Measurements from ENCODE around the gene DCC. TPM values are rescaled to one million over a fixed set of nuclear protein-coding genes. Genes with fewer than 3 reads are reported as not detected.
"Not testable (repeated sequence)": the region's sequence is repeated elsewhere in the genome, so short reads cannot be mapped to it uniquely, and the experiment has no call there.

The DCC gene
- total RNA-seq, 2 donors from 2014 or later: 0.03 TPM; not detected in 1

DNA sequence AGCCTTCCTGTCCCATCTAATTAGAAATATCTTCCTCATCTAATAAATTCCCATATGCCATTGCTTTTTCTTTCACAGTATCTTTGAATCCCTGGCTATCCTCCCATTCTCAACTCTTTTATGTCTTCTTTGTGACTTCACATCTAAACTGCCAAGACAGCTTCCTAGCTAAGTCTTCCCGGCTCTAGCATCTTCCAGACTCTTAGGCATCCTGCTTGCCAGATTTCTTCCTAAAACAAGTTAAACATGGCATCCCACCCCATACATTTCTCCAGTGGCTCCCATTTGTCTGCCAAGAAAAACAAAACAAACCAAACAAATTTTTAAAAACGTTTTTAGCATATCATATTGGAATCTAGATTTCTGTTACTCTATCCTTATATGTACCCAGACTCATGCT lies 1132.5 kb downstream of the DCC start:
- intact Hi-C loops (cut with DNase I): no loop called here
- DNase-seq: no peak
- no peak for ATAC-seq

DNA sequence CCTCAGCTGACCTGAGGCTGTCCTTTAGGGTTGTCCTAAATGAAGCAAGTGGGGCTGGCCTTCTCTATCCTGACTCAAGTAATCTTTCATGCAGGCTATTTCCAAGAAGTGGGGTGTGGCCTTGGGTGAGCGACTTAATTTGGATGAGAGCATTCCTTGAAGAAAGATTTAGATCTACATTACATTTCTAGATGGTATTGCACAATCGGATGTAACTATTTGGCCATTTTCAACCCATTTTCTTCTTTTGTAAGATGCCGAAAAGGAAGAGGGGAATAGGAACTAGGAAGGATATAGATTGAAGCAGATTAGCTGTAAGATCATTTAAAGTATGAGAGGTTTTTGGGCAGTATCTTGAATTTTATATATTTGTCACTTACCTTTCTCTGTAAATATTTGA lies 1138.2 kb downstream of the DCC start:
- ATAC-seq (no peak), DNase-seq (no peak)
- intact Hi-C loops (cut with DNase I): no loop called here

DNA sequence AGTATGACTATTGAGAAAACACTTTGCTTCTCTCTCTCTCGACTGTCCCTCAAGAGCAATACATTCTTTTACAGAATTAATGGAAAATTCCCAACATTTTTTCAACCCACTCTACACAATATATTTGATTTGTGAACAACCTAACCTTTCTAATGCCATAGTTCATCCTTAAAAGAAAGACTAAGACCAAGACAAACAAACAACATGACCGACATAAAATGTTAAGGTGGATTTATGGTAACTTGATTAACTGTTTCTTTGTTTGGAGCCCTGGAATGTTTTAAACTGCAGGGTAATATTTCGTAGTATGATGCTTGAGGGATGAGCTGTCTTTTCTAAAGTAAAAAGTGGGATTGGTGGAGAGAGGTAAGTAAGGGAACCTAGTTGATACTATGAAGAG lies 1146.3 kb downstream of the DCC start:
- intact Hi-C loops (cut with DNase I): no loop called here
- no peak for DNase-seq
- no peak for ATAC-seq

DNA sequence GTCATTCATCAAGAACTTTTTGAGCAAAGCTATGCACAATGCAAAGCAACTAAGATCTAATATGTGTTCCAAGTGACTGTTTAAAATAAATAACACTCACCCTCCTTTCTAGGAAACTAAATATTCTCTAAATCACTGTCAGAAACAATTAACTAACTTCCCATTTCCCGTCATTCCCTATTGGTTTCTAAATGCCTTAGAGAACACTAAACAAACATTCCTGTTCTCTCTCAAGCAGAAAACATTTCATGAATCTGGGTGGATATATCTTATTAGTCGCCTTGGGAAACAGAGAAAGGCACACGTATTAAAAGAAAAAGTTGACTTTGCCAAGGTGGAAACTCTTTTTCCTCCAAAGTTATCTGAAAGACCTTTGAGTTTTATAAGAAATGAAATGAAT lies 1149.3 kb downstream of the DCC start:
- ATAC-seq: no peak
- intact Hi-C loops (cut with DNase I): no loop called here

DNA sequence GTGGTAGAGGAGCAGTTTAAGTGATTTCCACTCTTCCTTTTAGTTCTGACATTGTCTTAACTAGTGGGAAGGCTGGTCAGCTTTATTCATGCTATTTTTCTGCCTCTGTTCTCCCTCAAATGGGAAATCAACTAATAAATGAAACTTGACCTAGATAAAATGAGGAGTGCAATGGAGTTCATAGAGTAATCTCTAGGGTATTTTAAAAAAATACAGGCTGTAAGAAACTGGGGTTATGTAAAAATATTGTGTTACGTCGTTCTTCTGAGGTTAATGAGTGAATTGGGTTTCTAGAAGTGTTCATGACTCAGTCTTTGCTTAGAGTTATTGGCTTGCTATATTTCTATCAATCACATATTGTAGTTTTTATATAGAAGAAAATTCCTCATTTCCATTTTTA lies 1150.0 kb downstream of the DCC start:
- ATAC-seq (no peak), DNase-seq (no peak)
- intact Hi-C loops (cut with DNase I): no loop called here

More for the DNA sequence above, 1149.3 kb downstream of the DCC start:
- no peak for DNase-seq

DNA sequence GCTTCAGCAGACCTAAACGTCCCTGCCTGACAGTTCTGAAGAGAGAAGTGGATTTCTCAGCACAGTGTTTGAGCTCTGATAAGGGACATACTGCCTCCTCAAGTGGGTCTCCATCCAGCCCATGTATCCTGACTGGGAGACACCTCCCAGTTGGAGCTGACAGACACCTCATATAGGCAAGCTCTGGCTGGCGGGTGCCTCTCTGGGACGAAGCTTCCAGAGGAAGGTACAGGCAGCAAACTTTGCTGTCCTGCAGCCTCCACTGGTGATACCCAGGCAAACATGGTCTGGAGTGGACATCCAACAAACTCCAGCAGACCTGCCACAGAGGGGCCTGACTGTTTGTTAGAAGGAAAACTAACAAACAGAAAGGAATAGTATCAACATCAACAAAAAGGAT lies 1156.0 kb downstream of the DCC start:
- ATAC-seq (no peak), DNase-seq (no peak)
- intact Hi-C loops (cut with DNase I): no loop called here

DNA sequence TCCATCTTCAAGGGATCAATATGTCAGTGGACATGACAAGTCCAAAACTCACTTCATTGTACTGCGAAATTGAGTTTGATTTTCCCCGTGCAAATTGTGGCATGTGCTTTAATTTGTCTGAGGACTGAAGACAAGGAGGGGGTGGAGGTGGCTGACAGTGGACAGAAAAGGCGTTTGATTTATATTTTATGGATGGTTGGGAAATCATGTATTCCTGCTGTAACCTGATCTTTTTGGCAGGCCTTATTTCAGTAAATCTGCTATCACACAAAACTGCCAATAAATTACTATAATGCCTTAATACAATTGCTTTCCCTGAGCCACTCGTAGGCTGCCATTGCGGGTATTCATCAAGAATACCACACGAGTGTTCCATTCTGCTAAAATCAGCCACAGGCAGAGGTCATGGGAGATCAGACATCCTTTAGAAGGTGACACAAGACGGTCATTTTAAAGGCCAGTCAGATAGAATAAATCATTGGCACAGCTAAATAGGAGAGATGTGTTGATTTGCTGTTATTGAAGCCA lies 1164.0 kb downstream of the DCC start:
- no peak for DNase-seq
- intact Hi-C loops (cut with DNase I): no loop called here
- no peak for ATAC-seq

DNA sequence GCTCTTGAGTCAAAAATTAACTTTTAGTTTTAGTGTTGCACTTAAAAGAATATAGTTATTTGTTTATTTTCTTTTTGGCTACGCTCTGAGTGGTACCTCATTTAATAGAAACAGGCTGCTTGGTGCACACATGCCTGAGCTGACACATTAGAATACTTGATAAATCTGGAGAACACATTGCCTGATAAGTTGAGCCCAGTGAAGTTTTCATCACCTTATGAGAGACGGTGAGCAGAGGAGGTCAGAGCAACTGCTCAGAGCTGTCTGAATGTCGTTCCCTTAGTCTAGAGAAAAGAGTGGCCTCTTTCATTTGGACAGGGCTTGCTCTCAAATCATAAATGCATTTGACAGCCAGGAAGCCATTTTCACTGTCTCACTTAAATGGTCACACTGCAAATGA lies 1168.5 kb downstream of the DCC start:
- no peak for ATAC-seq
- intact Hi-C loops (cut with DNase I): no loop called here
- DNase-seq: no peak

DNA sequence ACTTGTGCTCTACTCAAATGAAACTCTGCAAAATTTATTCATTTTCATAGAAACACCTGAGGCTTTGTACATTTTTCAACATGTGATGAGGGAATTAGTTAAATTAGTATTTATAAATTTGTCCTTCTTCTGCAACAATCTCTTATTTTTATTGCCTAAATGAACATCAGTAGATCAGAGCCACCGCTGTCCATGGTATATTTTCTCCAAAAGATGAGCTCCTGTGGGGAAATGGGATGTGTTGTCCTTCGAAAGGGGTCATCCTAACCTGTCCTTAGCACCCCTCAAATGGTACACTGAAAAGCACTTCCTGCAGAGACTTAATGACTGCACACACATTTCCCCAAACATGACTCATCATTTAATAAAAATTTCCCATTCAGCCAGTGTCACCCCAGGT lies 1169.9 kb downstream of the DCC start:
- no peak for DNase-seq
- no peak for ATAC-seq
- intact Hi-C loops (cut with DNase I): no loop called here

DNA sequence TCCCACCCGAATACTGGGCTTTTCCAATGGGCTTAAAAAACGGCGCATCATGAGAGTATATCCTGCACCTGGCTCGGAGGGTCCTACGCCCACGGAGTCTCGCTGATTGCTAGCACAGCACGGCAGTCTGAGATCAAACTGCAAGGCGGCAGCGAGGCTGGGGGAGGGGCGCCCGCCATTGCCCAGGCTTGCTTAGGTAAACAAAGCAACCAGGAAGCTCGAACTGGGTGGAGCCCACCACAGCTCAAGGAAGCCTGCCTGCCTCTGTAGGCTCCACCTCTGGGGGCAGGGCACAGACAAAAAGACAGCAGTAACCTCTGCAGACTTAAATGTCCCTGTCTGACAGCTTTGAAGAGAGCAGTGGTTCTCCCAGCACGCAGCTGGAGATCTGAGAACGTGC lies 1171.7 kb downstream of the DCC start:
- not testable (repeated sequence) for DNase-seq, ATAC-seq

DNA sequence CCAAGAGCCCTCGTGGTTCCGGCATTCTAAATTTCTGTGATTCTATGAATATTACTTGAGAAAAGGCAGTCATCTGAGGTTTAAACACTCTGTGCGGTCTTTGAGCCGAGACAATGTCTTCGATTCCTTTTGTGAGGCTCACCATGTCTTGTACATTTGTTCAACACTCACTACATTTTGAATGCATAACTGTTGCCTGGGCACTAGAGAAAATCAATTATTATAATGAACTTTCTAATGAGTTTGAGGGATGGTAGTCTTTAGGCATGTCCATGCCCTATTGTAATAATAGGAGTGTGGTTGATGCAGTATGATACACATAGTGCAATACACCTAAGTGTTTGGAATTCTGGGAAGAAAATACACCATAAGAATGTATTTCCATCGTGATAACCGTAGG lies 1181.1 kb downstream of the DCC start:
- DNase-seq (no peak), ATAC-seq (no peak)
- intact Hi-C loops (cut with DNase I): no loop called here

More for the DNA sequence above, 1171.7 kb downstream of the DCC start:
- intact Hi-C loops (cut with DNase I): not testable (repeated sequence)

DNA sequence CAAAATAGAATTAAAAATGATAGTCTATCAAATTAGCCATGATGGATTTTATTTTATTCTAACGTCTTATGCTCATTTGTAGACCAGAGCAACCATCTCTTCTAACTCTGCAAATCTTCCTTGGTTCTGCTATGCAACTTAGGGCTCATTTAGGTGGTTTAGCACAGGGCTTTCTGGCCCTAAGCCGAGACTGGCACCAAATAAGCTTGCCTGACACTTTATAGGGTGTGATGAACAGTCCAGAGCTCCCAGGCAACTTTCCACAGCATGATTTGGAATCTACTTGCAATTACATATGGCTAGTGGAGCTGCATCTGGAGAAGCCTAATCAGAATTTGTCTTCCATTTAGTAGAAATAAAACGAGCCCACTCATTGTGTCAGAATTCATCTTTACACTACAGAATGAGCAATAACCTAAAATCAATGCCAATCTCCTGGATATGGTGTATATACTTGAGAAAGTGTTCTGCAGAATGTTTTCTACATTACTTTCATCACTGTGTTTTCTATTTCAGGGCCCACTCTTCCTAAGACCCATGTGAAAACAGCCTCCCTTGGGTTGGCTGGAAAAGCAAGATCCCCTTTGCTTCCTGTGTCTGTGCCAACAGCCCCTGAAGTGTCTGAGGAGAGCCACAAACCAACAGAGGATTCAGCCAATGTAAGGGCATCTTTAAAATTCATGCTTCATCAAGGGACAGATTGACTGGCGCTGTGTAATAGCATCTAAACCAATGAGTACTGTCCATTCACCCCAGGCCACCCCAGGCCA lies 1186.3 kb downstream of the DCC start:
- ATAC-seq: no peak
- intact Hi-C loops (cut with DNase I): no loop called here
- no peak for DNase-seq

DNA sequence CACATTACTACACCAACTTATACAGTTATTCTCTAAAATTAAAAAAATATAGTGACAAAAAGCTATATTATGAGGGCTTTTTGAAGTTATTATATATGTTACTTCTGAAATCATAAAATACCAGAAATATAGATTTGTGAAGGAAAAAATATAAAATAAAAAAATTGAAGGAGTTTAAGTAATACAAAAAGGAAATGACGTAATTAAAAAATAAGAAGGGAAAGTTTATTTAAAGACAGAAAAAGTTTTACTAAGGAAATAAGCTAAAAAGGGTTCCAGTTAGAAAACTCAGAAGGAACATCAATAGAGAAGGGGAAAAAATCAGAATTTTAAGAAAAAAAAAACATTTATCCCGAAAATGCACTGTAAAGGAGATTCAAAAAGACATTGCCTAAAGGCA lies 1187.4 kb downstream of the DCC start:
- intact Hi-C loops (cut with DNase I): no loop called here
- DNase-seq (no peak), ATAC-seq (no peak)

DNA sequence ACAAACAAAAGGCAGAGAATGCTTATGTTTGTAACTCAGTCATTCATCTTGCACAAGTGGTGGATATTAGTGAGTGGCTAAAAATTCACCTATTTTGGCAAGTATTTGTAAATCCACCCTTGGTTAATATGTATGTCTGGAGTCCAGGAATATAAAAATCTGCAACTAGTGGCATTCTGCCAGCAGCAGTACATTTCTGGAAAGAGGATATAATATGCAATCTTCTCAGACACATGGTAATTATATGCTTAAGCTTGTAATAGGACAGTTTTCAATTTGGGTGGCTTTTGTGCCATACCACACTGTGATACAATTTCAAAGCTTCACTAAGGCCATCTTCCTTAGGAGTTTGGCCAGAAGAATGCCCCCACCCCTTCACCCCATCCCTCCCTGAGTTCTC lies 1191.2 kb downstream of the DCC start:
- no peak for ATAC-seq
- no peak for DNase-seq
- intact Hi-C loops (cut with DNase I): no loop called here

DNA sequence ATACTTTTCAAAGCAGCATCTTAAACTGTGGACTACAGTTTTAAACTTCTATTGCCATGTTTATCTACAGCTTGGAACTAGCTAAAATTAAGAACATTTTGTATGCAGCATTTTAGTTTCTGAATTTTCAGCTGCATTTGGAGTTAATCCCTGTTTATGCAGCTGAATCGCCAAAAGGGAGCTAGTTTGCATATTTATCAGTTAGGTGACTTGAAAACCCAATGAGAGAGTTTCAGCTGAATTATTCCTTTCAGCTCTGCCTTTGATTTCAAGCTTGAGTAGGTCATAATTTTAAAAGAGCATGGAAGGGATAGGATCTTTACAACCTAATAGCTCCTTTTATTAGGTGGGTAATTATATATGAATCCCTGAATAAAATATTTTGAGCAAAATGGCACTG lies 1191.9 kb downstream of the DCC start:
- intact Hi-C loops (cut with DNase I): no loop called here
- DNase-seq (no peak), ATAC-seq (no peak)

DNA sequence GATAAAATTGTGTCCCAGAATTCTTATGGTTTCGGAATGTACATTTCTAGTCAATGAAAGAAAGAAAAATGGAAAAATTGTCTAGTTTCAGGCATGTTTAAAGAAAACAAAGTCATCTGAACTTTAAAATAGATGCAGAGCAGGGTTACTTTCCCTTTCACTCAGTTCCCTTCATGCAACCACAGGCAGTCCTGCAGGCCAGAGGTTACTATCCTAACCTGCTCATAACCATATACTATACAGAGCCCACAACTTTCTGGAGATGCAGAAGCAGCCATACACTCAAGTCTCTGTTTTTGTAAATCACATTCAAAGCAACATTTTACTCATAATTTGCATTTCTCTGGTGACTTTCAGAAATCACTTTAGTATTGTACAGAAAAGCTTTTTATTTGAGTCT lies 1194.2 kb downstream of the DCC start:
- intact Hi-C loops (cut with DNase I): no loop called here
- ATAC-seq (no peak), DNase-seq (no peak)

DNA sequence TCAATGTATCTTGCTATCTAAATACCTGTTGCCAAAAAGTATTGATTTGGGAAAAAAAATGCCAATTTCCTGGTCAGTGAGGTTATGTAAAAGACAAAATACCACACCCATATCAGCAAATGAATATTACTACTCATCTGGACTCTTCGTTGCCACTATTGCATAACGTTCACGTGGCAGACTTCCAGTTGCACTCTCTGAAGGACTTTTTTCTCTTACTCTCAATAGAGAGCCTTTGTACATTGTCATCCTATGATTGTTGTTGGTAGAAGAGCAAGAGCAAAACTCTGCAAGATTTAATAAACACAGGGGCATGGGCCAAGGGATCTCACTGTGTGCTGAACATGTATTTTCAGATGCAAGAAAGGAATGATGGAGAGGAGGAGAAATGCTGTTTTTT lies 1194.7 kb downstream of the DCC start:
- intact Hi-C loops (cut with DNase I): no loop called here
- DNase-seq (peak; percentile 51), ATAC-seq (peak; percentile 30 to 44)

DNA sequence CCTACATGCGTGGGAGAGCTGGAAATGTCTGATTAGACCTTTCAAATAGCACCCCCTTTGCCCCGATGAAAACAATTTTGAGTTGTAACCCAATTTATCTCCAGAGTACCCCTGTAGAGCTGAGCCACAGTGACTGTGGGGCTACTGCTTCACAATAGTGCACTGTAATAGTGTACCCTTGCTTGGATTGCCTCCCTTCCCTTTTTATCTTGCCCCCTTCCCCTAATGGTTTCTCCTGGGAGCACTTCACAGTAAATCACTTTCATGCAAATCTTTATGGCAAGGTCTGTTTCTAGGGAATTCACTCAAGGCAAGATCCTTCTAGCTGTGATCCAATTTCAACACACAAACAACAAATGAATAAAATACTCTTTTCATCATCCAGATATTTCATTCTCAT lies 1196.9 kb downstream of the DCC start:
- intact Hi-C loops (cut with DNase I): no loop called here

DNA sequence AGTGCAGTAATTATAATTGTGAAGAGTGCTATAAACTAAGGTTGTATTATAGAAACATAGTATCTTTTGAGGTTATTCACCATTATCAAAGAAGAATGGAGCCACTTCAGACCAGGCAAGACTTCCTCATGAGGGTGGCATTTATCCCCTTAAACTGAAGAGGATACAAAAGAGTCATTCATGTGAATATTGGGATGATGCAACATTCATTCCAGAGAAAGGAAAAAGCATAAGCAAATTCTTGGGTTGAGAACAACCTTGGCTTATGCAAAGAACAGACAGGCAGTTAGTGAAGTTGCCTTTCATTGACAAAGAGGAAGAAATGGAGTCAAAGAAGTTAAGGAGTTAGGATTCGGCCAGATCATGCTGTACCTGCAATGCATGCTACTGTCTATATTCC lies 1201.9 kb downstream of the DCC start:
- DNase-seq: no peak
- ATAC-seq: no peak
- intact Hi-C loops (cut with DNase I): loop anchor here in 1 of 2 donors (10.0 kb wide), 1 partner anchor 63 kb away; no protein-coding TSS in a partner anchor

More for the DNA sequence above, 1196.9 kb downstream of the DCC start:
- ATAC-seq (no peak), DNase-seq (no peak)

DNA sequence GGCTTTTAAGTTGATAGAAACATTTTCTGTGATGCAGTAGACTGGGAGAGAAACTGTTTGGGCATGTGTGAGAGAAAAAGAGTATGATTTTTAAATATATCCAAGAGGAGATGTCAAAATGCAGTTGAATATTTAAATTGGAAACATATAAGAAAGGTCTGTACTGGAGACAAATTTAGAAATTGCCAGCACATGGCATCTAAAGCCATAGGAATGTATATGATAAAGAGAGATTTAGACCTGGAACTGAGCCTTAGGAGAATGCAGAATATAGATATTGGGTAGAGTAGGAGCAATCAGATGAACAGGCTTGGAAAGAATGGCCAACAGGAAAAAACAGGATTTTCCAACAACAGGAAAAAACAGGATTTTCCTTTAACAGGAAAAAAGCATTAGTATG lies 1203.7 kb downstream of the DCC start:
- ATAC-seq (no peak), DNase-seq (no peak)
- intact Hi-C loops (cut with DNase I): loop anchor here in 1 of 2 donors (10.0 kb wide), 1 partner anchor 61 kb away; no protein-coding TSS in a partner anchor

DNA sequence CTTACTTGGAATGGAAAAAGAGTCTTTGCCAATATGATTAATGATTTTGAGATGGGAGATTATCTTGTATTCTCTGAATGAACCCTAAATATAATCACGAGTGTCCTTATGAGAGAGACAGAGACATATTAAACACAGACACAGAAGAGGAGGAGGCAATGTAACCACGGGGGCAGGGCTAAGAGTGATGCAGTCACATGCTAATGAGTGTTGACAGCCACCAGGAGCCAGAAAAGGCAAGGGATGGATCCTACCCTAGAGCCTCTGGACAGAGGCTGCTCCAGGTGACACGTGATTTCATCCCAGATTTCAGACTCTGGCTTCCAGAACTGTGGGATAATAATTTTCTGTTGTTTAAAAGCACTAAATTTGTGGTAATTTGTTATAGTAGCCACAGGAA lies 1204.9 kb downstream of the DCC start:
- DNase-seq (no peak), ATAC-seq (no peak)
- intact Hi-C loops (cut with DNase I): loop anchor here in 1 of 2 donors (10.0 kb wide), 1 partner anchor 60 kb away; no protein-coding TSS in a partner anchor
